Measurements from ENCODE around the gene MPP2.
A peak's percentile ranks its signal among the peaks of the same experiment; 100 is the strongest.
"Not testable (repeated sequence)": the region's sequence is repeated elsewhere in the genome, so short reads cannot be mapped to it uniquely, and the experiment has no call there.

Gene MPP2

DNA sequence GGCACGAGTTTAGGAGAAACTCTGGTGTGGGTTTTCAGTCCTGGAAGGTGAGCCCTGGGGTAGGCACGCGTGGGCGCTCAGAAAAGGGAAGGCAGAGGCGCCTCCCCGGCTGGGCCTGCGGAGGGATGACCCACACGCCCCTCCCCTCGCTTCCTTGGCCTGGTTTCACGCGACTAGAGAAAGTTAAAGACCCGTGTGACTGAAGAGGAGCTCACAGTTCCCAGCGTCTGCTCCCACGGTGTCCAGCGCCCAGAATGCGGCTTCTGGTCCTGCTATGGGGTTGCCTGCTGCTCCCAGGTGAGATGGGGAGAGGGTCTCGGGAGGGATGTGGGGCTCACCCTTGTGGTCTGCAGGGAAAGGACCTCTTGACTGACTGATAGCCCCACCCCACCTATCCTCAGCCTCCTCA is 60.4 kb downstream of the MPP2 start, which contains the start of gene CD300LG:
Gene CD300LG, plus strand, starts transcription at position 214 of the 409 bp plus-strand sequence. Its CDS starts 41 bp downstream, at position 255.
- no peak for DNase-seq (ENCODE audit: low read depth)

DNA sequence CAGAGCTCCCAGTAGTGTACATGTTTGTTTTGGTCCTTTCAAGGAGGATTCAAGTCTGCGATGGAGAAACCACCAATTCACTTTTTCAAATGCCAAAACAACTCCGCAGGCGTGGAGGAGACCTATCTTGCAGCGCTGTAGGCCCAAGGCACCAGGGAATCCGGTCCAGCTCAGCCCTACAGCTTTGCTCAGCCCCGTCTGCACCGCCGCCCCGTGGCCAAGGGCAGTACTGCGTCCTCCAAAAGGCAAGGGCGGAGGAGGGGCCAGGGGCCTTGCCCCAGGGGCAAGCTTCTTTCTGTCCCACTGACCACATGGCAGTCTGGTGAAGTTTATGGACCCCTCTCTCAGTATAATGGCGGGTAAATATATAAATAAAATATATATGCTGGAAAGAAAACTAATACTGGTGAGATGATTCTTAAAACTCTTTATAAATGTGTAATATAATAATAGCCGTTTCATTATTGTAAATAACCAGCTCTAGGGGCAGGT is 61.1 kb downstream of the MPP2 start:
- peak; percentile 59 for DNase-seq (ENCODE audit: low read depth)

DNA sequence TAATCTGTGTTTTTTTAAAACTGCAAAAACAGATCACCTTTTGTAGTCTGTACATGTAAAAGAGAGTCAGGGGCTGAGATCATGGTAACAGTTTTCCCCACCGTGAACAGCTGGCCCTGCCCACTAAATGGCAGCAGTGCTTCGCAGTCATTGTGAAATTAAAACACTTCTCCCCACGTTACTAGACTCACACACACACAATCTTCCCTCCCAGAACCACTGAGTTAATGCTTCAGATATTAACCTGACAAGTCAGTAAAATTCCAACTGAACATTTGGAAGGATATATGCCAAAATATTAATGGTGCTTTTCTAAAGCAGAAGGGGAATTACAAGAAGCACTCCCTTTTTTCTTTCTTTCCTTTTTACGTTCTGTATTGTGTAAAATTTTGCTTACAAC is 61.6 kb downstream of the MPP2 start:
- DNase-seq (ENCODE audit: low read depth): no peak

DNA sequence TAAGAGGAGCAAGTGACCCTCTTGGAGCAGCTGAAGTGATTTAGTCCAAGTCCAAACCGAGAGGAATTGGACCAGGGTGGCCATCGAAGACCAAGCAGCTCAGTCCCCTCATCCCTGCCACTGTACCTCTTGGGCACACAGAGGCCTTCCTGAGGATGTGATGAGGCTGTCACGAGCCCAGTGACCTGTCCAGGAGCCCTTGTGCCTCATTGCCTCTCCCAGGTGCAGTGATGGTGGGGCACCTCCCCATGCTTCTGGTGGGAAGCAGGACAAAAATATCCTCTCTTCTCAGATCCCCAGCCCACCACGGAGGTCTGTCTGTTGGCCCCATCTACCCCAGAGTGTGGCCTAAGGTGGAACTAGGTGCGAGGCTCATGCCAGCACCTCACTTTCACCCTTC is 63.1 kb downstream of the MPP2 start:
- no peak for DNase-seq (ENCODE audit: low read depth)

DNA sequence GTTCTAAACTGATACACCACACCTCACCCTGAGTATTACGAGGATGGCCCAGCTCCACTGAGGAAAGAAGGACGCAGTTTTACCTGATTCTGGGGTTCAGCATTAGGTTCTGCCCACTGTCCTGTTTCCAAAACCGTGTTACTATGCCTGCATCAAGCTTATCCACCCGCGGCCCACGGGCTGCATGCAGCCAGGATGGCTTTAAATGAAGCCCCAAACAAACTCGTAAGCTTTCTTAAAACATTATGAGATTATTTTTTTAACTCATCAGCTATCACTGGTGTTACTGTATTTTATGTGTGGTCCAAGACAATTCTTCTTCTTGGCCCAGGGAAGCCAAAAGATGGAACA is 64.4 kb downstream of the MPP2 start:
- no peak for DNase-seq (ENCODE audit: low read depth)

DNA sequence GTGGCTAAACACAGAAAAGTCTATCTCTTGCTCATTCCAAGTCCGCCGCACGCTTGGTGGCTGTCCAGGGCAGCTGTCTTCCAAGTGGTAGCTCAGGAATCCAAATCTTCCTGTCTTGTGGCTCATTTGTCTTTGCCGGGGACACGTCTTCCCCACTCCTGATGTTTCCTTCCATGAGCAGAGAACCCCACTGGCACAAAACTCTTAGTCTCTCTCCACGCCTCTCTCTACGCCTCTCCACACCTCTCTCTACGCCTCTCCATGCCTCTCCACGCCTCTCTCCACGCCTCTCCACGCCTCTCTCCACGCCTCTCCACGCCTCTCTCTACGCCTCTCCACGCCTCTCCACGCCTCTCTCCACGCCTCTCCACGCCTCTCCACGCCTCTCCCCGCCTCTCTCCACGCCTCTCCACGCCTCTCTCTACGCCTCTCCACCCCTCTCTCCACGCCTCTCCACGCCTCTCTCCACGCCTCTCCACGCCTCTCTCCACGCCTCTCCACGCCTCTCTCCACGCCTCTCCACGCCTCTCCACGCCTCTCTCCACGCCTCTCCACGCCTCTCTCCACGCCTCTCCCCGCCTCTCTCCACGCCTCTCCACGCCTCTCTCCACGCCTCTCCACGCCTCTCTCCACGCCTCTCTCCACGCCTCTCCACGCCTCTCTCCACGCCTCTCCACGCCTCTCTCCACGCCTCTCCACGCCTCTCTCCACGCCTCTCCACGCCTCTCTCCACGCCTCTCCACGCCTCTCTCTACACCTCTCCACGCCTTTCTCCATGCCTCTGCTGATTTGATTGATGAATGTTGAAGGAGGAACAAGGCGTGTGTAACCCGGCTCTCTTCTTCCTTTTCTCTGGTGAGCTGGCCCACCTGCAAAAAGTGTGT is 65.0 kb downstream of the MPP2 start:
- DNase-seq (ENCODE audit: low read depth): not testable (repeated sequence)

DNA sequence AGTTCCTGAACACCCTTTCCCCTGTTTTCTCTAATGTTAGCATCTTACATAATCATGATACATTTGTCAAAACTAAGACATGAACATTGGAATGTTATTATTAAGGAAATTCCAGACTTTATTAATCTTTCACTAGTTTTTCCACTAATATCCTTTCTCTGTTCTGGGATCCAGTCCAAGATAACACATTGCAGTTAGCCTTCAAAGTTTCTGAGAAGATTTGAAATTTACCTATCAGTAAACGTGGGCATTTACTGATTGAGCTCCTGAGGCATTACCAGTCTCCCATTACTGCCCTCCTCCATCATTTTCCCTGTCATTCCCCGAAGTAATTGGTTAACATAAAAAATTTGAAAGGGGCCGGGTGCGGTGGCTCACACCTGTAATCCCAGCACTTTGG is 66.1 kb downstream of the MPP2 start:
- no peak for DNase-seq (ENCODE audit: low read depth)

DNA sequence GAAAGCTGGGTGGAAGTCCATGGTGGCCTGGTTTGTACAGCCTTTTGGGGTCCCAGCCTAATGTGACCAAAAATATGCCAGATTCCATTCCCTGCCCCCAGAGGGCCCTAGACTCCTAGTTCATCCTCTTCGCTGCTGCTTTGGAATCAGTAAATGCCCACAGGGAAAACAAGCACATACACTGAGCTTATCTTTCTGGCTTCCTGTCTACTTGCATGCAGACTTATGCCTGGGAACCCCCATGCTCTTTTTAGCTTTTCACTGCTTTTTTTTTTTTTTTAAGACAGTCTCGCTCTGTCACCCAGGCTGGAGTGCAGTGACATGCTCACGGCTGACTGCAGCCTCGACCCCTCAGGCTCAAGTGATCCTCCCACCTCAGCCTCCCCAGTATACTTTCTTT is 66.5 kb downstream of the MPP2 start:
- no peak for DNase-seq (ENCODE audit: low read depth)

DNA sequence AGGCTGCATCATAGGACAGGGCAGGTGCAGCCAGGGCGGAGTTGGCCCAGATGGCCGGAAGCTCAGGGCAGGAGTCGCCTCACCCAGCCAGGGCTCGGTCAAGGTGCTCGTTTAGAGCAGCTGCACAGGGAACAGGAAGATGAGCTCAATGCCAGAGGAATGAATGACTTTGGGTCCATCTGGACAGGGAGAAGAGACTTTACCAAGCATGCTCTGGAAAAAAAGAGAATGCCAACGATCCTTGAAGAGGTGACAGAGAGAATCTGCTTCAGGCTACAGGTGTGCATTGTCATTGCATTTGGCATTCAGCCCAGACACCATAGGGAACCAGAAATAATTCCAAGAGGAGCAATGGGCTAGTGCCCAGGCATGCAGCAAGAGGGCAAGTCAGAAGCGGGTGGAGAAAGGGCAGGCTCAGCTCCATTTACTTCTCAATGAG is 67.6 kb downstream of the MPP2 start:
- no peak for DNase-seq (ENCODE audit: low read depth)

DNA sequence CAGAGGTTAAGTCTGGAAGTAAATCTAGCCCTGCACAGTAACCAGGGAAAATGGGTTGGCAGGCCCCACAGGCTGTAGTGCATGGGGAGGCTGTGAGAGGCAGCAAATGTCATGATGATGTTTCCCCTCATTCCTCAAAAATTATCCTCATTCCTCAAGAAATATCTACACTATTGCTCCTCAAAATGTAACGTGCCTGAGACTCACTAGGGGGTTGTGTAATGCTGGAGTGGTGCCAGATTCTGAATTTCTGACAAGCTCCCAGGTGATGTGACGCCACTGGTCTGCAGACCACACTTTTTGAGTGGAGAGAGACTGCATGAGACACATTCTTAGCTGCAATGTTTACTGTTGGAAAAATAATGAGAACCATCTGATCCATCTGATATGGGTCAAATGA is 73.2 kb downstream of the MPP2 start:
- no peak for DNase-seq (ENCODE audit: low read depth)

DNA sequence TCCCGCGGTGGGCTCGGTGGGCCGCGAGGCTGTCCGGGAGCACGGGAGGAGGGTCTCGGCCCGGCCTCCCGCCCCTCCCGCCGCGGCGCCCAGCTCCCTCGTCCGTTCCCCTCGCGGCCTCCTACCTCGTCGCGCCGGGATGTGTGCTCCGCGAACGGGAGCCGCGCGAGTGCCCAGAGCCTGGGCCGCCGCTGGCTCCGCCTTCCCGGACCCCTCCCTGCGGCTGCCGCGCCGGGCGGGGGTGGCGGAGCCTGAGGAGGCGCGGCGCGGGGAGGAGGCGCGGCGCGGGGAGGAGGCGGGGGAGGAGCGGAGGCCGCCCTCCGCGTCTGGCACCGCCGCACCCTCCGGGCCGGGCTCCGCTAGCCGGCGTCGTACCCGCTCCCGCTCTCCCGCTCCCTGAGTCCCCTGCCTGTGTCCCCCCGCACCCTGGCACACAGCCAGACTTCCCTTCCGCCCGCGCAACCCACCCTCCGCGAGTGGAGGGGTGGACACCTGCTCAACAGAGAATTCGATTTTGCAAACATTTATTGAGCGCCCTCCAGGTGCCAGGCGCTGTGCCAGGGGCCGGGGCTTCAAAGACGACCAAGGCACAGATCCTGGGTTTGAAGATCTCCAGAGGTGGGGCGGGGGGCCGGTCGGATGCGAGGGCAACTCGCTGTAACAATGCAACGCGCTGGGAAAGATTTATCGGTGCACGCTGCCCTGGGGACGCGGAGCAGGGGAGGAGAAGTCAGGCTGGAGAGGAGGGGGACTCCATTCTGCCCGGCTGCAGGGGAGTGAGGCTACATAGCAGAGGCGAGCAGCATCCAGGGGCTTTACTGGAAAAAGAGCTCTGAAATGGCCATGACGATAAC is 74.1 kb downstream of the MPP2 start, which contains the start of gene MPP3:
Gene MPP3, minus strand, starts transcription at position 171 of the 854 bp plus-strand sequence. CDS start 1,240 bp downstream, outside the sequence.
- no peak for DNase-seq (ENCODE audit: low read depth)

DNA sequence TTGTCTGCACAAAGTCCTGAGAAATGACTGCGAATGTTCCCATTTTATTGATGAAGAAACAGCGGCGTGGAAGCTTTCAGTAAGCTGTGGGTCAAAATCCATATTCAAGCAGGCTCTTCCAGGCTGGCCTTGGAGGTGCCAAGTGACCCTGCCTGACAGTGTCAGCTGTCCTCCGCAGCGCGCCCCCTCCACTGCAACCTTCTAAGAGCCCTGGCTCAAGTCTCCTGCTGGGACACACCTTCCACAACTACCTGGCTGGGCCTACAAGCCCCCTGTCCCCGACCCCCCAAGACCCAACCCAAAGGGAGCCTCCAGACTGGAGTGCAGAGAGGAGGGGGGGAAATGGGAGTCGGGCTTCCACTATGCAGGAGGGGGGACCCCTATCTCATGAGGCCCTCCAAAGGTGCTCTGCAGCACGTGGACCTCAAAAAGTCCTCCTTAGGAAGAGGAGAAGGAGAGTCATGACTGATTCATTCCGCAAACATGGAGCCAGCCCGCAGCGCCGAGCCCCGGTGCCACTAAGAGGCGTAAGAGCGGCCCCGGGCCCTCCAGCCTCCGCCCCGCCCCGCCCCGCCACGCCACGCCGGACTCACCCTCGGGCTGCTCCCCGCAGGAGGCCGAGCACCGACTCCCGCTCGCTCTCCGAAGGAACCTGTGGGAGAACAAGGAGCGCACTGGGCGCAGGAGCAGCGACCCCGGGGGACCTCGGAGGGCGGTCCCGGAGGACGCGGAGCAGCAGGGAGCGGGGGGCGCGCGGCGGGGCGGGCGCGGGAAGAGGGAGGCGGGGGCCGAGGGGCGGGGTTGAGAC is 75.0 kb downstream of the MPP2 start:
- no peak for DNase-seq (ENCODE audit: low read depth)

DNA sequence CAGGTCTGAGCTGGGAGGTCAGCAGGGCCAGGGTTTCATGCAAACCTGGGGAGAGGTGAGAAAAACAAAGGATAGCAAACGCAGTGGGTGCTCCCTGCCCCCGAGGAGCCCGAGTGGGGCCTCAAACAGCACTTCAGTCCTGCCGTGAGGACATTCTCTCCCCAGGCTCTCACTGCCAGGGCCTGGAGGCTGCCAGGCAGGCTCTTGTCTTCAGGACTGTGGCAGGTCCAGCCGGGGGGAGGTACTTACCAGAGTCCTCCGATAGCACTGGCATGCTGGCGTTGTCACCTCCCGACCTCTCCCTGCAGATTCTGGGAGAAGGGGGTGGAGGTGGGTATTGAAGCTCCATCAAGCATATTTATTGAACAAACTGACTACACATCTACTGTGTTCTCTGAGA is 75.7 kb downstream of the MPP2 start:
- DNase-seq (ENCODE audit: low read depth): no peak

DNA sequence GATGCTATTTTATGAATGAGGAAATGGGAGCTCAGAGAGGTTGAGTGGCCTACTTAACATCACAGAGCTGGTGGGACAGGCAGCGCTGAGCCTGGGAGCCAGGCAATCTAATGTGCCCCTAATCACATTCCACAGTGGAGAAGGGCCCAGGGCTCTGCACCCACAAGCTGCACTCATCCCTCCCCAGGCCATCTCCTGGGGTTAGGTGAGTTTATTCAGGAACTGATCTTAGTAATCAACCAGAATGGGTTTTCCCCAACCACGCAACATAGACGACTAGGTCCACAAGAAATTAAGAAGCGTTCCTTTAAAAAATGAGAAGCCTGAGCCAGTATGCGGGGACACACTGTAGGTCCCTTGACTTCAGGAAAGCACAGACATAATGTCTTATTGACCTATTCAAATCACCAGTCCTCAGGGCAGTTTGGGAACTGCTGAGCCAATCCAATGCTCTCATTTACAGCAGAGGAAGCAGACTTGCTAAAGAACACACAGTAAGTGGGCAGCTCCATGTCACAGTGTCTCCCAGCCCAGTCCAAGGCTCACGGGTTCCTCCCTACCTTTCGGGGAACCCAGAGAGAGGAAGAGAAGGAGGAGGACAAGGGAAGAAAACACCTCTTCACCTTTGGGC is 76.7 kb downstream of the MPP2 start:
- DNase-seq (ENCODE audit: low read depth): no peak

DNA sequence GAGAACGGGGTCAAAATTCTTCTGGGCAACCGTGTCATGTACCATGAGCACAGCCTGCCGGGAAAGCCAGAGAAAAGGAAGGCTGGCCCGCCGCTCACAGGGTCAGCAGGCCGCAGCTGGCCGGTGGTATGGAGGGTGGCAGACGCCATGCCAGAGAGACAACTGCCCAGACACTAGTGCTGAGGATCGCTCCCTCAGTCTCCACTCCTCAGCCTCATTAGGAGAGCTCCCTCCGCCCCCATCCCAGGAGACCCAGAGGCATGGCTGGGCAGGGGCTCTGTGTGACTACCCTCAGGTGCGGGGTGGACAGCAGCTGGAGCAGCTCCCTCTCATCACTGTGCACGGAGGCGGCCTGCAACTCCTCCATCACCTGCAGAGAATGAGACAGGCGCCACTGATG is 77.6 kb downstream of the MPP2 start:
- DNase-seq (ENCODE audit: low read depth): no peak

DNA sequence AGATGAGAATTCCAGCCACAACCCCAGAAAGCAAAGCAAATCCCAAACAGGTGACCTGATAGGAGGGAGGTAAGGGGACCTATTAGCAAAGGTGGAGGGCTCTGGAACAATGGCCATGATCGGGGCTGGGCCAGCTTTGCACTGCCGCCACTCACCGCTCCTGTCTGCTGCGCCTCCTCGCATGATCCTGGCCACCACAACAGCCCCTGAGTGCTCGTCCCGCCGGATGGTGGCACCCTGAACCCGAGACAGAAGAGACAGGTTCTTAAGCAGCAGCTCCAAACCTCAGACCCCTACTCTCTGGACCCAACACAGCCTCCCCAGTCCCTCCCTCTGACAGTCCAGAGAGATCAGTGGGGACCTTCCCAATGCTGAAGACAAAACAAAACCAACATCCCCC is 79.7 kb downstream of the MPP2 start:
- no peak for DNase-seq (ENCODE audit: low read depth)

DNA sequence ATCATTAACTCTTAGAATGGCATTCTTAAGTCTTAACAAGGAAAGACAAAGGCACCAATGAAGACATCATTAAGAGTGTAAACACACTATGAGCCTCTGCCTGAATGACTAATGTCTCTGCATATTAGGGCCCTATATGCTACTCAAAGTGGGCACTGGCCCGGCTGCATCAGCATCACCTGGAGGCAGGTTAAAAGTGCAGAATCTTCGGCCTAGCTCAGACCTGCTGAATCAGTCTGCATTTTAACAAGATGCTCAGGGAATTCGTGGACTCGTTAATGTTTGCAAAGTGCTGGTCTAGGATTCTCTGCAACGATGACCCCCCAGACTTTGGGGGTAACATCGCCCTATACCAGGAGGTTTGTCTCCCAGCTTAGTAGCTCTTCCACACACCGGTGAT is 81.1 kb downstream of the MPP2 start:
- DNase-seq (ENCODE audit: low read depth): no peak

DNA sequence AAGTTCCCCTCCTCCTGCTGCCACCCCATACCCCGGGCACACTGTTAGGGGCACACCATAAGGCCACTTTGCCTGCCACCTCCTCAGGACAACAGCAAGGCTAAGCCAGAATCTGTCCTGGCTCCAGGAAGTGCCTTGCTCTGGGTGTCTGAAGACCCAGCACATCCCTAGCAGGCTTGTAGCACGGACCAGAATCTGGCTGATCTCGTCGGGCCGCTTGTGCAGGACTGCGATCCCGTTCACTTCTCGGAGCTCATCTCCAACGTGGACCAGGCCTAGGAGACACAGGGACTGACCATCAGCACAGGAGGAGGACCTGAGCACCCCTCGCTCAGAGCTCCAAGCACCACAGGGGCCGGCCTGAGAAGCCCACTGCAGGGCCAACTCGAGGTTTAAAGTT is 81.8 kb downstream of the MPP2 start:
- DNase-seq (ENCODE audit: low read depth): no peak

Data from stimulated activated CD8-positive, alpha-beta memory T cell treated with anti-CD3 and anti-CD28 coated beads, Interleukin-15, amount 100 ng/mL, for 1 hour (primary cell).